Superior temporal gyrus (tissue), 1 donor: Measurements from ENCODE around the gene COL8A1.

Experiments used
- DNase-seq: peaks from one replicate; pipeline ENCODE4 v3.0.0-alpha.2; 2016; ENCODE audit errors: extremely low spot score

COL8A1 gene

DNA sequence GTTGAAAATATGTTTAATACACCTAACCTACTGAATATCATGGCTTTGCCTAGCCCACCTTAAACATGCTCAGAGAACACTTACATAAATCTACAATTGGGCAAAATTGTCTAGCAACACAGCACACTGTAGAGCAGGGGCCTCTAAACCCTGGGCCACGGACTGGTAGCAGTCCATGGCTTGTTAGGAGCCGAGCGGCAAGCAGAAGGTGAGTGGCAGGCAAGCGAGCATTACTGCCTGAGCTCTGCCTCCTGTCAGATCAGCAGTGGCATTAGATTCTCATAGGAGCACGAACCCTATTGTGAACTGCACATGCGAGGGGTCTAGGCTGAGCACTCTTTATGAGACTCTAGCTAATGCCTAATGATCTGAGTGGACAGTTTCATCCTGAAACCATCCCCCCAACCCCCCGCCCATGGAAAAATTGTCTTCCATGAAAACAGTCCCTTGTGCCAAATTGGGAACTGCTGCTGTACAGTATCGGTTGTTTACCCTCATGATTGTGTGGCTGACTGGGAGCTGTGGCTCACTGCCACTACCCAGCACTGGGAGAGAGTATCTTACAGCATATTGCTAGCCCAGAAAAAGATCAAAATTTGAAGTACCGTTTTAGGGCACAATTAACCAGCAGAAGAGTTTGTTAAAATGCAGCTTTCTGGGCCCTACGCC is 205.3 kb downstream of the COL8A1 start:
- no peak for DNase-seq

DNA sequence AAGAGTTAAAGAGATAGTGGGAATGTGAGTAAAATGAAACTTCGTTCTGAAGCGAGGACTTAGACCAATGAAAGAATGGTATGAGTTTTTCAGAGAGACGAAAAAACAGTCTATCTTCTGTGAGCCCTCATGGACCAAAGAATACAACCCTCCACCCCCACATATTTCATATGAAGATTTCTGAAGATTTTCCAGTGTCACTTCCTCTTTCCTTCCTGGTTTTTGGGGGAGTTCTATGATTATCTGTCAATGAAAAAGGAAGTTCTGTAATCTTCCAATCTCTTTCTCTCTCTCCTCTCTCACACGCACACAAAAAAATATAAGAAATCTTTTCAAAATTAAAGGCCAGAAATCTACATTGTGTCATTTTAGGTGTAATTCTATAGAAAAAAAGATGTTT is 206.9 kb downstream of the COL8A1 start:
- DNase-seq: no peak

DNA sequence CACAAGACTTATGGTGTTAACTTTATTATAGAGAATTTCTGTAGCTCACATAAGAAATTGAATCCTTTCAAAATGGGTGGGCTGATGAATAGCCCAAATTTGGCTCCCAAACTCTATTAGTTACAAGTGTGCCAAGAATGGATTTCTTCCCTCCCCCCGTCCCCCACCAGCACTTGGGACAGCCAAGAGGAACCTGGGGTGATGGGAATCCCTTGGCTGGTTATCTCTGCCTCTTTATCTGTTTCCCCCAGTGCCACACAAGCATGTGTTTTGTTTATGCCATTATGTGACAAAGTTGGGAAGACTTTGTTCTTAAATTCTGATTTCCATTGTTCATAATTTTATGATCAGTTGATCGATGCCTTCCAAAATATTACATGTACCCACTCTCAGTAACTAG is 207.6 kb downstream of the COL8A1 start:
- no peak for DNase-seq

DNA sequence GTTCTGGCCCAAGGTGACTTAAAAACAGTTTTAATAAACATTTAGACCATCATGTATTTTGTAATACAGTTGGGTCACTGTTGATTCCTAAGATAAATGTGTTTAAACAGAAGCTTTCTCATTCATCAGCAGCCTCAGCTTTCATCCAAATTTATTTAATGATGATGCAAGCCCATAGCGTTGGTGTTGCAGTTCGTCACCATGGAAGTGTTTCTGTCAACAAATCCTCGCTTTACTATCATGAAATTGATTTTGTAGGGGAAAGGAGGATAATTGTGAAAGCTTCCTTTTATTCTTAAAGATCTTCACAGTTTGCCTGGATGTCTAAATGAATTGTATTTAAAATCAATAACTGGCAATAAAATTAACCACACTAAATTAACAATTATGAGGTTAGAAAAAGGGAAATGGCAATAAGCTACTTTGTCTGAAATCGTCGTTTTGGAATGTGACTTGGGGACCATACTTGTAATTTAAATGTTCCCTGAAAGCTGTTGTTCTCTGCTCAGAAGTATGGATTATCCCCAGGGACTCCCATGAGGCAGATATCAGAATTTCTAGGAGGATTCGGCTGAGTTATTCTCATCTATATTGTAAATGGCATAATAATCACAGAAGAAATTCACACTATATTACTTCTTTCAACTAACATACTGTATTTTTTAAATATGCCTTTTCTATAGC is 208.2 kb downstream of the COL8A1 start:
- no peak for DNase-seq

DNA sequence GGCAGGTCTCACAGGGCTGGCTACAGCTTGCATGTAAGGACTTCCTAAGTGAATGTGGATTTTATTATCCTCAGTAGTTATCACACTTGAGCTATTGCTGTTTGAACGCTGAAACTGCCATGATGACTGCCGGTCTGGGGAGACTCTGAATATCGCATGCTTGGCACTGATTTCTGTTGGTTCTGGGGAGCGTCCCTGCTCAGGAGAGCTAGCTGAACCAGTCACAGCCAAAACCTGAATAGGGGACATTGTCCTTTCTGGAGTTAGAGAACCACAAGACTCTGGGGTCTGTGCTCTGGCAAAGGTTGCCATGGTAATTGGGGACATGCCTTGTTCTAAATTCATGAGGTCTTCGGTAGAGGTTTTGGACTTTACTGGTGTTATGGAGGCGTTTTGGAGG is 210.0 kb downstream of the COL8A1 start:
- no peak for DNase-seq
